ENCODE data around the gene BMP10. TPM values are rescaled to one million over a fixed set of nuclear protein-coding genes. Genes with fewer than 3 reads are reported as not detected.
"Not testable (repeated sequence)": the region's sequence is repeated elsewhere in the genome, so short reads cannot be mapped to it uniquely, and the experiment has no call there.

The BMP10 gene
- total RNA-seq, 2 experiments from 2014 or later = 0.18 TPM; not detected in 1

DNA sequence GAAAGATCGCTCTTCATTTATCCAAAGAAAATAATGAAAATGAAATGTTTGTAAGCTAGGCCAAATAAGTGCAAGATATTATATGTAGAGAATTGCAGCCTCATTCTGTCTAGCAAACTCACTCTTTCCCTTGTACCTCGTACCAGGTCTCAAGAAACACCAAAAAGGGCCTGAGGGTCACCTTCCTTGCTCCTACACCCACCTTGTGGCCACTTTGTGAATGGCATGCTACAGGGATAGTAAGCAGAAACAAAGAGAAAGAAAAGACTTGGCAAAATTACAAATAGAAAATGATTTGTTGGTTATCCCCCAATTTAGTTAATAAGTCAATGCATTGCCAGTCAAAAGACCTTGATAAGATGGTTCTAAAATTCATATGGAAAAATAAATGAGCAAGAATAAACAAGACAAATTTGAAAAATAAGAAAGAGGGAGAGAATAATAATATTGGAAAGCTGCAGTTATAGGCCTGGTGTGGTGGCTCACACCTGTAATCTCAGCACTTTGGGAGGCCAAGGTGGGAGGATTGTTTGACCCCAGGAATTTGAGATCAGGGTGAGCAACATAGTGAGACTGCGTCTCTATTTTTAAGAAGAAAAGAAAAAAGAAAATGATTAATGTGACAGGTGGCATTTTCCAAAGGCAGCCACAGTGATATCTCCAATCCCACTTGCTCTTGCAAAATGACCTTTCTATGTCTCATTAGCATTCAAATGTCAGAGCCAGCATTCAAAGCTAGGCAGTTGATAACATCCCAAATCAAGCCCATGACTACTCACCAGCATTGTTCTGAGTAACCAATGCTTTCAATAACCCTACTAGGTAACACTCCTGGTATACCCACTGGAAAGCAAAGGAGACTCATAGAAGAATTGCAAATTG is 38.8 kb upstream of the BMP10 start:
- Mint-ChIP-seq H3K27ac (peak overlapping the region; percentile 69), H3K4me3 (no peak overlapping the region), H3K27me3 (no peaks in the 10 kb centered on the region), H3K36me3 (ENCODE audit: low read depth) (peaks cover 9% of the 10 kb centered on the region), H3K4me1 (peaks cover 43% of the 10 kb centered on the region), H3K9me3 (peaks cover 4% of the 10 kb centered on the region)
- ChIA-PET CTCF (interaction anchor here (0.8 to 4.1 kb wide), 11 partner anchors 9 to 445 kb away, joined by 3 to 32 read pairs (median 5); partner anchors contain the start of gene ARHGAP25), POLR2A (interaction anchor here (1.2 to 2.3 kb wide), 2 partner anchors 142 to 176 kb away, joined by 5 to 16 read pairs; partner anchors contain the start of gene ARHGAP25)
- DNase-seq = peak; percentile 80

DNA sequence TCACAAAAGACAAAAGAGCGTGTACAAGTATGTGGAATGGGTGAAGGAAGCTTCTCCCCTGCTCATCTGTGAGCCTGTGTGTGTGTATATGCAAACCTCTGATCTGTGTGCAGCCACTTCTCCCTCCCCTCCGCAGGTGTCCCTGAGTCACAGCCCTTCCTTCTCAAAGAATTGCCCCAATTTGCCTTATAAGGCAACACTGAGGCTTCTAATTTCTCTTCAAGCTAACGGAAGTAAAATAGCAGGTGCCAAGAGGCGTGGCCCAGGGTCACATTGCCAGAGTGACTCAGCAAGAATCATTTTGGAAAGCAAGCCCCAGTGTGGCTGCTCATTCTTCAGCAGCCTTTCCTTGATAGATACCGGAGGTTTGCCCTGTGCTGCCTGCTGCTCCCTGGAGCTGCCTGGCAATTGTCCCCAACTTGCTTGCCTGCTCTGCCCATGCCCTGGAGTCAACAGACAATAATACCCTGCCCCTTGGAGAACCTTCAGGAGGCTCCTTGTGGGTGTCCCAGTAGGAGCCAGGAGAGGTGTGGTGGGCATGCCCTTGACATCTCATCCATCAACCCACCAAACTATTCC is 37.3 kb upstream of the BMP10 start:
- ChIA-PET POLR2A (interaction anchor here (0.7 to 3.1 kb wide), 27 partner anchors 17 to 445 kb away, joined by 3 to 35 read pairs (median 6); partner anchors contain the start of genes APLF, ARHGAP25 and FBXO48), CTCF (interaction anchor here (0.7 to 4.1 kb wide), 23 partner anchors 12 to 467 kb away, joined by 3 to 32 read pairs (median 7); partner anchors contain the start of genes APLF, ARHGAP25 and FBXO48)
- peak overlapping the region; percentile 93 for H3K27ac Mint-ChIP-seq
- H3K36me3 Mint-ChIP-seq (ENCODE audit: low read depth) = peaks cover 22% of the 10 kb centered on the region
- DNase-seq = peak; percentile 92
- H3K4me3 Mint-ChIP-seq = peak overlapping the region; percentile 34
- H3K27me3 Mint-ChIP-seq = no peaks in the 10 kb centered on the region
- H3K9me3 Mint-ChIP-seq = peaks cover 16% of the 10 kb centered on the region
- peaks cover 39% of the 10 kb centered on the region for H3K4me1 Mint-ChIP-seq

DNA sequence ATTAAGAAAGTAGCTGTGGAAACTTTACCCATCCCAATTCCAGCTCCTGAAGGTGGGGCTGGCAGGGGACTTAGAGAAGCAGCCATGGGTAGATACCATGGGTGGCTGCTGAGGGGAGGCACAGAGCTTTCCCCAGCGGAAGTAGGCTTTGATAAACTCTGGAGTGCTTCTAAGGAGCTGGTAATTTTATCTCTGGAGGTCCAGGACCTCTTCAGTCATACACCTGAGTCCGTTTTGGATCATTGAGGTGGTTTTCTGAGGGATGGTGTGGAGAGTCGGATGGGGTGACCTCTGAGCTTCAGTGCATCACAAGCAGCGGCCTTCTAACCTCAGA is 36.7 kb upstream of the BMP10 start:
- CTCF ChIA-PET = interaction anchor here (0.8 to 4.1 kb wide), 21 partner anchors 11 to 467 kb away, joined by 3 to 32 read pairs (median 7); partner anchors contain the start of genes APLF, ARHGAP25 and FBXO48
- peak; percentile 22 for DNase-seq

DNA sequence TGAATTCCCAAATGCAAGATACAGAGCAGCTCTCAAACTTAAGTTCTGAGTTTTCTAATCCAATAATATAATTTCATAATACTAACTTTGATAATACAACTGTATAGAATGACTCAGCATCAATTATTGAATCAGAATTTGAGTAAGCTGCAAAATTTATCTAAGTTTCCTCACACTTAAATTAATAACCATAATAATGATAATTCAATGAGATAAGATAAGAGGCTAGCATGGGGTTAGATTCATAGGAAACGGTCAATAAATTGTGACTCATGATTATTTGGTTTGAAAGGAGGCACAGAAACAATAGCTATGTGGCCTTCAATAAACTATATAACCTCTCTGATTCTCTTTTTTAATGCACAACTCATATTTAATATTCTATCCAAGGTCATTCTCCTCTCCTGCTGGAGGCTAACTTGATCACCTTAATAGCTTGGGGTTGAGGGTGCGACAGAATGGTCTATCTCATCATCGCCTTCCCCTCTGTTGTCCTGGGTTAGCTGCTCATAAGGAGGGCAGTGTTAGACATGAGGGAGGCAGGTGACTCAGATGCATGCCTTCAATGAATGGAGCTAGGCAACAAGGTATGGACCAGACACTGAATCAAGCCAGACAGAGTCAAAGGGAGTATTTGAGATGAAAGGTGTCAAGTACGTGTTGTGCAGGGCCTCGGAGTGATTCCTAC is 36.2 kb upstream of the BMP10 start:
- POLR2A ChIA-PET = interaction anchor here (0.7 to 3.1 kb wide), 26 partner anchors 18 to 441 kb away, joined by 3 to 35 read pairs (median 6); partner anchors contain the start of genes APLF, ARHGAP25 and FBXO48
- H3K4me3 Mint-ChIP-seq = no peak overlapping the region

More for the DNA sequence above, 36.7 kb upstream of the BMP10 start:
- Mint-ChIP-seq H3K4me3 (peak overlapping the region; percentile 34), H3K9me3 (peaks cover 22% of the 10 kb centered on the region), H3K4me1 (peaks cover 39% of the 10 kb centered on the region), H3K36me3 (ENCODE audit: low read depth) (peaks cover 28% of the 10 kb centered on the region), H3K27ac (peak overlapping the region; percentile 93), H3K27me3 (peaks cover 3% of the 10 kb centered on the region)
- POLR2A ChIA-PET = interaction anchor here (0.7 to 3.1 kb wide), 27 partner anchors 17 to 444 kb away, joined by 3 to 35 read pairs (median 6); partner anchors contain the start of genes APLF, ARHGAP25 and FBXO48

DNA sequence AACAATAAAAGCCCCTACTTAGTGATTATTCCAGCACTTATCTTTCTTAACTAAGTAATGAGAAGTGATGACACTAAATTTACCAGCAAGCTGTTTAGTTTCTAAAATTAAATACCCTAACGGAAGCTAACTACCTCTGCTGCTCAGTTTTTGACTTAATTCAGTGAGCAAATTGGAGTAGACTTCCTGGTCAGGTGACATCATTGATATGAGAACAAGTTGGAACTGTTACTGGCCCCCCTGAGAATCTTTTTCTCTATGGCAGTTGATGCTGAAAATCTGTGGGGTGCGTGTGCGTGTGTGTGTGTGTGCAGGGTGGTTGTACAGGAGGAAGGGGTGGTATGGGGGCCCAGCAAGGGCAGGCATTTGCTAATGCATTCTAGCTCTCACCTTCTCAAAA is 35.5 kb upstream of the BMP10 start:
- H3K36me3 Mint-ChIP-seq (ENCODE audit: low read depth) = peaks cover 40% of the 10 kb centered on the region
- H3K9me3 Mint-ChIP-seq = peaks cover 33% of the 10 kb centered on the region
- CTCF ChIA-PET = interaction anchor here (0.6 to 4.1 kb wide), 11 partner anchors 19 to 465 kb away, joined by 3 to 32 read pairs (median 8); partner anchors contain the start of genes APLF and FBXO48
- no peak overlapping the region for H3K4me3 Mint-ChIP-seq
- POLR2A ChIA-PET = interaction anchor here (2.0 to 3.1 kb wide), 3 partner anchors 173 to 440 kb away, joined by 8 to 35 read pairs (median 17); partner anchors contain the start of genes APLF, ARHGAP25 and FBXO48
- peaks cover 39% of the 10 kb centered on the region for H3K4me1 Mint-ChIP-seq
- no peak for DNase-seq
- peak overlapping the region; percentile 55 for H3K27ac Mint-ChIP-seq
- H3K27me3 Mint-ChIP-seq = peaks cover 3% of the 10 kb centered on the region

More for the DNA sequence above, 36.2 kb upstream of the BMP10 start:
- Mint-ChIP-seq H3K27me3 (peaks cover 3% of the 10 kb centered on the region), H3K27ac (peak overlapping the region; percentile 93), H3K9me3 (peaks cover 26% of the 10 kb centered on the region), H3K4me1 (peaks cover 39% of the 10 kb centered on the region), H3K36me3 (ENCODE audit: low read depth) (peaks cover 33% of the 10 kb centered on the region)
- no peak for DNase-seq
- CTCF ChIA-PET = interaction anchor here (0.8 to 4.1 kb wide), 23 partner anchors 11 to 466 kb away, joined by 3 to 32 read pairs (median 7); partner anchors contain the start of genes APLF, ARHGAP25 and FBXO48

DNA sequence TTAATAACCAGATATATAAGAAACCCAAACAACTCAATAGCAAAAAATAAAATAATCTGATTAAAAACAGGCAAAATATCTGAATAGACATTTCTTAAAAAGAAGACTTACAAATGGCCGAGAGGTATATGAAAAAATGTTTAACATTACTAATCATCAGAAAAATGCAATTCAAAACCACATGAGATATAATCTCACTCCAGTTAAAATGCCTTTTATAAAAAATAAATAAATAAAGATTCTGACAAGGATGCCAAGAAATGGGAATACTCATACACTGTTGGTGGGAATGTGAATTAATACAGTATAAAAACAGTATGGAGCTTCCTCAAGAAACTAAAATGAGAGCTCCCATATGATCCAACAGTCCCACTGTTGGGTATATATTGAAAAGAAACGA is 33.9 kb upstream of the BMP10 start:
- Mint-ChIP-seq H3K4me1 (peaks cover 34% of the 10 kb centered on the region), H3K27ac (no peak overlapping the region), H3K9me3 (peaks cover 41% of the 10 kb centered on the region), H3K36me3 (ENCODE audit: low read depth) (peaks cover 46% of the 10 kb centered on the region), H3K27me3 (peaks cover 5% of the 10 kb centered on the region), H3K4me3 (no peak overlapping the region)
- CTCF ChIA-PET = interaction anchor here (0.6 kb wide), 1 partner anchor 80 kb away, joined by 3 read pairs; no protein-coding TSS in a partner anchor
- DNase-seq = no peak
- POLR2A ChIA-PET = no interaction called here

DNA sequence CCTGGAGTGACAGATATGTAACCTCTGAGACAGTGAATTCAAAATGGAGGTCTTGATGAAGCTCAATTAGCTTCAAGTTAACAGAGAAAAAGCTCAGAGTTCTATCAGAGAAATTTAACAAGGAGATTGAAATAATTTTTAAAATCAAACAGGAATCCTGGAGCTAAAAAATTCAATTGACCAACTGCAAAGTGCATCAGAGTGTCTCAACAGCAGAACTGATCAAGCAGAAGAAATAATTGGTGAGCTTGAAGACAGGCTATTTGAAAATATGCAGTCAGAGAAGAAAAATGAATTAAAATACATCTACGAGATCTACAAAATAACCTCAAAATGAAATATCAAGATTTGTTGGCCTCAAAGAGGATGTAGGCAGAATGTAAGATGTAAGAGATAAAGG is 30.4 kb upstream of the BMP10 start:
- POLR2A ChIA-PET = no interaction called here

DNA sequence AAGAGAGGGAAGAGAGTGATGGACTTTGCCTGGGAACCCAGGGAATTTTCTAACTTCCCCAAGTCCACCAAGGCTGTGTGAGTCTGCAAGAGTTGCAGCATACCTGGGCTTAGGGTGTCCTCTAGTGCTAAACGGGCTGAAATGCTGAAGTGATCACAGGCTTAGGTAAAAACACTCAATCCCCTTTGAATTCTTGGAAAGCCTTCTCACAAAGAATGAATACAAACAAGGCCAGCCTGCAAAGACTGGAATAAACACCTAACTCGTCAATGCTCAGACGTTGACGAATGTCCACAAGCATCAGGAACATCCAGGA is 30.0 kb upstream of the BMP10 start:
- Mint-ChIP-seq H3K36me3 (ENCODE audit: low read depth) (peaks cover 43% of the 10 kb centered on the region), H3K4me1 (peaks cover 1% of the 10 kb centered on the region), H3K9me3 (peaks cover 42% of the 10 kb centered on the region), H3K4me3 (no peak overlapping the region), H3K27me3 (peaks cover 5% of the 10 kb centered on the region), H3K27ac (no peak overlapping the region)
- CTCF ChIA-PET = interaction anchor here (1.2 to 1.7 kb wide), 3 partner anchors 24 to 306 kb away, joined by 3 to 7 read pairs (median 4); no protein-coding TSS in a partner anchor
- no peak for DNase-seq
- POLR2A ChIA-PET = no interaction called here

More for the DNA sequence above, 30.4 kb upstream of the BMP10 start:
- CTCF ChIA-PET = interaction anchor here (1.2 to 1.7 kb wide), 4 partner anchors 23 to 438 kb away, joined by 3 to 7 read pairs (median 4); no protein-coding TSS in a partner anchor
- DNase-seq = no peak
- Mint-ChIP-seq H3K36me3 (ENCODE audit: low read depth) (peaks cover 43% of the 10 kb centered on the region), H3K9me3 (peaks cover 42% of the 10 kb centered on the region), H3K4me3 (no peak overlapping the region), H3K27me3 (peaks cover 5% of the 10 kb centered on the region), H3K27ac (no peak overlapping the region), H3K4me1 (peaks cover 2% of the 10 kb centered on the region)

DNA sequence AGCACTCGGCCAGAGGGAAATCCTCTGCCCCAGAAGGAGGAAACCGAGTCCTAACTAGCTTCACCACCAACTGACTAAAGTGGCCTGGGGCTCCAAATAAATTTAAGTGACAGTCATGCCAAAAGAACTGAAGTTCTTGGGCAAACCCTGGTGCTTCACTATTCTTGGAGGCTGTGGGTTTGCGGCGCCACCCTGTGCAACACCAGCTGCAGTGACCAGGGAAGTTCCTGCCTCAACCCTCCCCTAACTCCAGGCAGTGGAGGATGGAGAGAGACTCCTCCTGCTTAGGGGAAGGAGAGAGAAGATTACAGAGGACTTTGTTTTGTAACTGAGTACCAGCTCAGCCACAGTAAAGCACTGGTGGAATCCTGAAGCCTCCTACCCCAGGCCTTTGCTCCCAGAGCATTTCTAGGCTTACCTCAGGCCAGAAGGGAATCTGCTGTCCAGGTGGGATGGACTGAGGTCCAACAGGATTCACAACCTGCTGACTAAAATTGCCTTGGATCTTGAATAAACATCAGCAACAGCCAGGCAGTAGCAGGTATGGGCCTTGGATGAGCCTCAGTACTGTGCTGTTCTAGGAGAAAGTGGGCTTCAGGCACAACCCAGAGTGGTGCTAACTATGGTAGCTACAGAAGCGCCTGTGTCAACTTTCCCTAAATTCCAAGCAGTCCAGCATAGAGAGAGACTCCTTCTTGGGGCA is 29.4 kb upstream of the BMP10 start:
- Mint-ChIP-seq H3K9me3 (peaks cover 42% of the 10 kb centered on the region), H3K4me1 (peaks cover 1% of the 10 kb centered on the region), H3K36me3 (ENCODE audit: low read depth) (peaks cover 42% of the 10 kb centered on the region), H3K27me3 (peaks cover 5% of the 10 kb centered on the region), H3K27ac (no peak overlapping the region), H3K4me3 (no peak overlapping the region)
- no peak for DNase-seq
- ChIA-PET POLR2A (no interaction called here), CTCF (interaction anchor here (1.1 to 1.7 kb wide), 3 partner anchors 43 to 305 kb away, joined by 3 to 4 read pairs (median 3); no protein-coding TSS in a partner anchor)

DNA sequence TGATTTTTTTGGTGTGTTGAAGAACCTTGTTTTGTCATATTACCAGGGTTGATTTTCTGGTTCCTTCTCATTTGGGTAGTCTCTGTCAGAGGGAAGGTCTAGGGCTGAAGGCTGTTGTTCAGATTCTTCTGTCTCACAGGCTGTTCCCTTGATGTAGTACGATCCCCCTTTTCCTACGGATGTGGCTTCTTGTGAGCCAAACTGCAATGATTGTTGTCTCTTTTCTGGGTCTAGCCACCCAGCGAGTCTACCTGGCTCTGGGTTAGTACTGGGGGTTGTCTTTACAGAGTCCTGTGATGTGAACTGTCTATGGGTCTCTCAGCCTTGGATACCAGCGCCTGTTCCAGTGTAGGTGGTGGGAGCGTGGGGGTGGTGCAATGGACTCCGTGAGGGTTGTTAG is 24.8 kb upstream of the BMP10 start:
- H3K36me3 Mint-ChIP-seq (ENCODE audit: low read depth); DNase-seq; H3K27me3 Mint-ChIP-seq; H3K4me3 Mint-ChIP-seq; H3K4me1 Mint-ChIP-seq; POLR2A ChIA-PET; H3K9me3 Mint-ChIP-seq; H3K27ac Mint-ChIP-seq: not testable (repeated sequence)
- CTCF ChIA-PET = interaction anchor here (1.0 to 1.1 kb wide), 2 partner anchors 29 to 144 kb away, joined by 3 to 5 read pairs; no protein-coding TSS in a partner anchor

DNA sequence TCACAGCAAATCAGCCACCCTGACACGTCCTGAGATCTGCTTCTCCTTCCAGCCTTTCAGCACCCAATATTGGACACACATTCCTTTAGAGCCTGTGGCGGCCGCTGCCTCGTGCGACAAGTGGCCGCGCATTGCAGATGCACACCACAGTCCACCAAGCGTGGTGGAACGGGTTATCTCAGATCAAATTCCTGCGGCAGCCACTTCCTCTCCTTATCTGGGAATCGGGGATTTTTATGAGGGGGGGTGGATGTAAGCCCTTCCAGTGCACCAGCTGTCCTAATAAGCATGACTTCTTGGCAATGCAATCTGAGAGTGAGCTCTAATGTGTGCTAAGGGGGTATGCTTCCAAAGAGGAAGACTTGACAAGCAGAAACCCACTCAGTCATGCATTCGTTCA is 18.3 kb upstream of the BMP10 start:
- ChIA-PET POLR2A (no interaction called here), CTCF (no interaction called here)
- Mint-ChIP-seq H3K27me3 (peaks cover 16% of the 10 kb centered on the region), H3K9me3 (no peaks in the 10 kb centered on the region), H3K27ac (no peak overlapping the region), H3K4me1 (peaks cover 4% of the 10 kb centered on the region), H3K4me3 (no peak overlapping the region), H3K36me3 (ENCODE audit: low read depth) (no peaks in the 10 kb centered on the region)
- DNase-seq = no peak

DNA sequence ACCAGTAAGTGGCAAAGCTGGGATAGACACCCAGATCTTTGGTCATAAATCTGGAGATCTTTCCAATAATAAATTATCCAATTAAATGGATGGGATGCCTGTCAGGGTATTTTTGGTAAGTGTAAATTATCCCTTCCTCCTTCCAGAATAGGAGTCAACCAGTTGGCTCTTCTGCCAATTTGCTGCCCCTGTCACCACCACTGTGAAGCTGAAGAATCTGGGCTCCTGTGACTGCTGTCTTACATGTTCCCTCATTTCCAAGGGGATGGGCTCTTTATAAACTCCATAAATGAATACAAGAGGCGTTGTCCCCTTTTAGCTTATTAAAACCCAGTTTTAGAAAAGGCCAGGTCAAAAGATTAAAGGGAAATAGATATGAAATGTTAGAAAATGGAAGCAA is 17.8 kb upstream of the BMP10 start:
- CTCF ChIA-PET = interaction anchor here (0.9 kb wide), 1 partner anchor 36 kb away, joined by 4 read pairs; no protein-coding TSS in a partner anchor
- POLR2A ChIA-PET = no interaction called here
- no peaks in the 10 kb centered on the region for H3K9me3 Mint-ChIP-seq
- H3K4me3 Mint-ChIP-seq = no peak overlapping the region
- no peak overlapping the region for H3K27ac Mint-ChIP-seq
- H3K36me3 Mint-ChIP-seq (ENCODE audit: low read depth) = no peaks in the 10 kb centered on the region
- H3K27me3 Mint-ChIP-seq = peaks cover 17% of the 10 kb centered on the region
- H3K4me1 Mint-ChIP-seq = peaks cover 4% of the 10 kb centered on the region
- DNase-seq = no peak
